ENCODE results near the gene USP32.

DNA sequence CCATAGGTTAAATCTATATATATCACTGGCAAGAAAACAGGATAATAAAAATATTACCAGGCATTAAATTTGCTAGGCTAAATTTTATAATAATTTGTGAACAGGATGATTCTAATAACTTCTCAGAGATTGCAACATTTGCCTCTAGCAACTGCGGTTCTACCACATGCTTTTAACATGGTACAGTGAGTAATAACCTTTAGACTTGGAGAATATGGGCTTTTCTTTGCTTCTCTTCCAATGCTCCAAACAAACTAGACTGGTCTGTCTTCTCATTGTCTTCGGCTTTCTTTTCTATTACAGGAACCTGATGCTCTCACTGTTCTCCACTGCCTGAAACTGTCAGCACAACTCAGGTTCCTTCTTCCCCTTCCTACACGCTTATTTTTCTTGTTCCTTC lies 161.6 kb downstream of the USP32 start:
- TF ChIP-seq, protein P1, sequence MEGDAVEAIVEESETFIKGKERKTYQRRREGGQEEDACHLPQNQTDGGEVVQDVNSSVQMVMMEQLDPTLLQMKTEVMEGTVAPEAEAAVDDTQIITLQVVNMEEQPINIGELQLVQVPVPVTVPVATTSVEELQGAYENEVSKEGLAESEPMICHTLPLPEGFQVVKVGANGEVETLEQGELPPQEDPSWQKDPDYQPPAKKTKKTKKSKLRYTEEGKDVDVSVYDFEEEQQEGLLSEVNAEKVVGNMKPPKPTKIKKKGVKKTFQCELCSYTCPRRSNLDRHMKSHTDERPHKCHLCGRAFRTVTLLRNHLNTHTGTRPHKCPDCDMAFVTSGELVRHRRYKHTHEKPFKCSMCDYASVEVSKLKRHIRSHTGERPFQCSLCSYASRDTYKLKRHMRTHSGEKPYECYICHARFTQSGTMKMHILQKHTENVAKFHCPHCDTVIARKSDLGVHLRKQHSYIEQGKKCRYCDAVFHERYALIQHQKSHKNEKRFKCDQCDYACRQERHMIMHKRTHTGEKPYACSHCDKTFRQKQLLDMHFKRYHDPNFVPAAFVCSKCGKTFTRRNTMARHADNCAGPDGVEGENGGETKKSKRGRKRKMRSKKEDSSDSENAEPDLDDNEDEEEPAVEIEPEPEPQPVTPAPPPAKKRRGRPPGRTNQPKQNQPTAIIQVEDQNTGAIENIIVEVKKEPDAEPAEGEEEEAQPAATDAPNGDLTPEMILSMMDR (optimal IDR thresholded peaks at IDR 0.05 in 1 of 3, IDR thresholded peaks at IDR 0.05 in 1 of 3, conservative IDR thresholded peaks at IDR 0.05 in 1 of 3; ENCODE audit: extremely low read depth in 1 of 3, insufficient read depth in 2 of 3, low read length in 3 of 3), result no peak
- no peak for TF ChIP-seq EZH2 (IDR thresholded peaks at IDR 0.05; ENCODE audit: low read length)
